Stimulated activated CD4-positive, alpha-beta T cell treated with anti-CD3 and anti-CD28 coated beads, Interleukin-1b, Interleukin-23, amount 100 ng/mL, for 4 hours (primary cell): ENCODE results near the gene EFTUD2.

ENCODE experiments used
- DNase-seq, 2 donors: peaks; one replicate each; pipeline ENCODE4 v3.0.0-alpha.2; 2020; ENCODE audit warnings: low read depth in 2 of 2

EFTUD2 gene

DNA sequence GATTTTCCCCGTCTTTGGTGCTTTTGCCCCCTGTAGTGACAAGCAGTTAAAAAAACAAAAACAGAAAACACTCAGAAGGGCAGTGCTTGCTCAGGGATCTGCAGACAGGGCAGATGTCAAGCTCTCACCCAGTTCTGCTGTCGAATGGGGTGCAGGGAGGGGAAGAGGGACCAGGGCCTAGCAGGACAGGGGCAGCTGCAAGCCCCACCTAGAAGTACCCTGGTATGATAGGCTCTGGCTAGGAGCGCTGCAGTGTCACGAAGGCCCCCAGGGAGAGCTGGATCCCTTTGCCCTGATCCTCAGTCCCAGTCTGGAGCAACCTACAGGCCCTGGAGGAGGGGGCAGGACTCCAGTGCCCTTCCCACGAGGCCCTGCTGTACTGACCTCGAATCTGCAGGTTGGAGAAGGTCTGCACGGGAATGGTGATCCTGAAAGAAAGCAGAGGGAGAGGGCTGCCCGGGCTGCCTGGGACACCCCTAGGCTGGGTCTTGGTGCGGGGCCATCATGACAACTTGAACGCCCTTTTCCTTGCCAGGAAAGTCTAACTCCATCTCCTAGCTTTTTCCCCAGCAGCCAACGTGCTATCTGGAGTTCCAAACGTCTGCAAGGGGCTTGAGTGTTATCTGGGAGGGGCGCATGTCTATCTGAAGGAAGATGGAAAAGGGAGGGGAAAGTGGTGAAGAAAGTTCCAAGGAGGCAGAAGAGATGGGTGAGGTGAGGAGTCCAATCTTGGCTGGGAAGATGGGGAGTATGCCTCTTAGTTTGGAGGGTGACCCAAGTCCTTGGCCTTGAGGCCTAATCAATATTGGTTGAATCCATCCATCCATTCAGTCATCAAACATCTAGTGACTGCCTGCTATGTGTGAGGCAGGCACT lies 11.2 kb upstream of the EFTUD2 start:
- no peak for DNase-seq

DNA sequence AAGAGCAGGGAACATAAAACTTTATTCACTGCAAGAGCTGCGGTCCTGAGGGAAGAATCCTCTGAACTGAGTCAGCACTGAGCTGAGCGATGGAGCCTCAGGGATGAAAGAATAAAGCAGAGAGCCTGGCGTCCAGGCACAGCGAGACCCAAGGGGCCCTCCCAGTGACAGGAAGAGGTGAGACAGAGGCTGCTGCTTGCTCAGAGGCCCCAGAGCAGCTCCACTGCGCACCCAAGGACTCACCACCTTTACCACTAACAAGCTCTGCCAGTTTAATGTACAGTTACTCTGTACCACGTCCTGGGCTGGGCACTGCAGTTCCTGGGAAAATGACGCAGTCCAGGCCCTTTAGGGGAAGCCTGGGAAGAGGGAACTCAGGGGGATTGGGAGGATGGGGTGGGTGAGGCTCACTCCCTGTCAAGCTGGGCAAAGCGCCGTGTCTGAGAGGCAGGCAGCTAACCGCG lies 10.5 kb upstream of the EFTUD2 start:
- no peak for DNase-seq

DNA sequence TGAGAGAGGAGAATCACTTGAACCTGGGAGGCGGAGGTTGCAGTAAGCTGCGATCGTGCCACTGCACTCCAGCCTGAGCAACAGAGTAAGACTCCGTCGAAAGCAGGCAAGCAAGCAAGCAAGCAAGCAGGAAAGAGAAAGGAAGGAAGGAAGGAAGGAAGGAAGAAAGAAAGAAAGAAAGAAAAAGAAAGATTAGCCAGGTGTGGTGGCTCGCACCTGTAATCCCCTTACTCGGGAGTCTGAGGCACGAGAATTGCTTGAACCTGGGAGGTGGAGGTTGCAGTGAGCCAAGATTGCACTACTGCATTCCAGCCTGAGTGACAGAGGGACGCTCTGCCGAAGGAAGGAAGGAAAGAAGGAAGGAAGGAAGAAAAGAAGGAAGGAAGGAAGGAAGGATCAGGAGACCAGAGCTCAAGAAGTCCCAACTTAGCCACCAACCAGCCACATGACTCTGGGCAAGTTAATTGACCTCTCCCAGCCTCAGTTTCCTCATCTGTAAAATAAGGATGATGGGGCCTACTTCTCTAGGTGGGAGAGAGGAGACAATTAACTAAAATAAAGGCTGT lies 9.6 kb upstream of the EFTUD2 start:
- no peak for DNase-seq

DNA sequence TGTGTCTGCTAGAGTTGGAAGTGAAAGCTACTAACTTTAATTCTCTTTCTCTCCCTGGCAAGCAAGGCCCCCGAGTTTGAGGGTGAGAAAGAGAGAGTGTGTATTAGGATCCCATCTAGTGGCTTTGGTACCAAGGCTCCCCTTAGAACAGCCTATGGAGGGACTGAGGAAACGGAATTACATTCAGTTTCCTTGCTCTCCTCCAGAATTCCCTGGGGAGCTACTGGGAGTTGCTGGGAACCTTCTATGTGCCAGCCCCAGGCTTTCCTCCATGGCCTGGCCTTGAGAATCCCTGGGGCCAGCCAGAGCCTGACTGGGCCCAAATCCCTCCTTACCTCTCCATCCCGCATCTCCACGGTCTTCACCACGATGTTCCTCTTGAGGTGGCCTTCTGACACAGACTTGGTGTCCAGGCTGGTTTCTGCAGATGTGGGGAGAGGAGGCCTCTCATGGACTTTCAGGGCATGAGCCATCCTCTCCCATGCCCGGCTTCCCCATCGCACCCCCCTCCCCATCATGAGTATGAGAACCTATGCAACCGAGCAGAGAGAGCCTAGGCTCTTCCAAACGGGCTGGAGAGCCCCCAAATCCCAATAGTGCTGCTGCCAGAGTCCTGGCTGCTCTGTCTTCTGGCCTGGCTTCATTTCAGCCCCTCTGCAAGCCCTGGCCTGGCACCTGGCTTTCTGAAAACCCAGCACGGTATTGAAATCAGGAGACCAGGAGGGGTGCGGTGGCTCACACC lies 8.7 kb upstream of the EFTUD2 start:
- no peak for DNase-seq

DNA sequence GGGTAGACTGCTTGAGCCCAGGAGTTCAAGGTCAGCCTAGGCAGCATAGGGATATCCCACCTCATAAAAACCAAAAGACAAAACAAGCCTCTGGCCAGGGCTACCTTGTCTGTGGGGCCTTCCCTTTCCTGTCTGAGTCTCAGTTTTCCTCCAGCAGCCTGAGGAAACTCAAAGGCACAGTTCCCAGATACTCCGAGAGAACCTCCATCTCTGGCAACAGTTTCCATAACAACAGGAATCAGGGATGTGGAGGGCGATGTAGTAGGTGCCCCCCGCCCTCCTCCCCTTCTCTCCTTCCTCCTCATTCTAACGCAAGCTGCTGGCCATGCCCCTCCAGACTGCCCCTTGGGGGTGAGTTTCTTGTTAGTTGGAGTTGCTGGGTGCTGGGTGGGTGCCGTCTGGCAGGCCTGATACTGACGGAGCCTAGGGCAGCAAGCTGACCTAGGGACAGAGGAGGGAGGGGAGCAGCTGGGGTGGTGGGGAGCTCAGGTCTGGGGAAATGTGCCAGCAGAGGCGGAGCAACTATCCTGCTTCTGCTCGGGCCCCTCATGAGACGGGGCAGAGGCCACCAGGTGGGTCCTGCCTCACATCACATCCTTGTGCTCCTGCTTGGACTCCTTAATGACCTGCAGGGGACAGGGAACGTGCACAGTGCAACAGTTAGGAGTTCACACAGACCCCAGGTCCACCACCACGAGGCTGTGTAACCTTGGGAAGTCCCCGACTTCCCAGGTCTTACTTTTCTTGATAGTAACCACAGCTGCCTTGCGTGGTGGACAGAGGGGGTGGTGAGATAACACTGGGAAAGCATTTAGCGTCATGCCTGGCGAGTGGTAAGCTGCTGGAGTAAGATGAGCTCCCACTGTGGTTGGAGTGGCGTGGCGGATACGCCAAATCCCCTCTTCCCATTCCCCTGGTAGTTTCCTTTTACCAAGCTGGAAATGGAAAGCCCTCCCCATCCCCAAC lies 7.8 kb upstream of the EFTUD2 start:
- no peak for DNase-seq

DNA sequence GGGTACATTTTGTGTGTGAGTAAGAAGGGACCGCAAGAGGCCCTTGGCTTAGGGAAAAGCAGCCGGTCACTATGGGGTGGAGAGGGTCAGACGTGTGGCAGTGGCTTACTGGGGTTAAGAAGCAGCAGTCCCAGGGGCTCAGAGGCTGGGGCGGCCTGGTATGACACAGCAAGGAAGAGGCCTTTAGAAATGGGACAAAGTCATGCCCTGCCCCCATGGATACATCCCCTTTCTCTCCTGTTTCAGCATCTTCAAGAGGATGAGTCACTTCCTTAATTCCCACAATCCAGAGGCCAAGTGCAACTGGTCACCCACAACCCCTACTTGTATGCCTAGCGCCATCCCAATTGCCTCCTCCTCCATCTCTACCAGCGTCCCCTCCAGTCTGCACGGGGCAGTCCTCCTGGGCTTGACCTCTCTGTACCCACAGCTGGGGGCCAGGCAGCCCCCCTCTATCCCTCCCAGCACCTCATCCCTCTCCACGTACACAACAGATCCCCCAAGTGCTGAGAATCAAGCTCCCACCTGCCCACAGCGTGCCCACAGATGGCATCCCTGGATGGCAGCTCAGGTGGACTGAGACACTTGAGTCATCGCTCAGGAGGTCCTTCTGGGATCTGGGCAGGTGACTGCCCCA lies 6.9 kb upstream of the EFTUD2 start:
- no peak for DNase-seq

DNA sequence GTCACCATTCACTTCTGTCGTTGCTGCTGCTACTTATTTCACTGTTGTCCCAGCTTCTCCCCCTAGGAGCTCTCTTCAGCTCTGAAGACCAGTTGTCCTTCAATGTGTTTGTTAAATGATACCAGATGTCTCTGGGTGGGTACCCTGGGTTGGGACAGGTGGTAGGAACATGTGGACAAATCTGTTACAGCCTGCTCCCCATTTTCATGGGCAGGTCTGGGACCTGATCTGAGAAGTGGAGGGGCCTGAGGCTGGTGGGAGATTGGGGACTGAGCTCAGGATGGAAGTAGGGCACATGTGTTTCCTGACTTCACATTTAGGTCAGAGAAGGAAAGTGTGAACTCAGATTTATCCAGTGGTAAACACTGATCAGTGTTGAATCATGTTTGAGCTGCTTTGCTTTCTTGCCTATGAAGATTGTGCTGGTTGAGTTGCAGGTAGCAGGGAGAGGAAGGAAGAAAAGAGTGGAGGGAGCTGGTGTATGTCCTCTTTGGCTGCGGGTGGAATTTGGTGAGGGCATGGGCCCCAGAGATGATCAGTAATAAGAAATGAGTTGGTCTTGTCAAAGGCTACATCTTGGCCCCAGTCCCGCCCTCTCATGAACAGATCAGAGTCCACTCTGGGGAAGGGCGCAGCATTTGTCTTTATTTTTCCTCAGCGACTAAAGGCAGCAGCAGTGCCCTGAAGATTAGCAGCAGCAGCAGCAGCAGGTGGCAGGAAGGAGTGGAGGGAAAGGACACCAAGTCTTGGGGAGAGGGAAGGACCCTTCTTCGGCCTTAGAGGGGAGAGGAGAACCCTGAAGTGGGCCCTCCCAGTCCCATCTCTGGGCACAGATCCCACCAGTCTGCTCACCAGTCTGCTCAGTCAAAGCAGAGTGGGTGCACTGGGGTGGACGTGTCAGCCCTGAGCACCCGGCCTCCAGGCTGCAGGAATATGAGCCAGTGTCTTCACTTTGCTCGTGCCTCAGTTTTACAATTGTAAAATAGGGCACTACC lies 6.1 kb upstream of the EFTUD2 start:
- no peak for DNase-seq

DNA sequence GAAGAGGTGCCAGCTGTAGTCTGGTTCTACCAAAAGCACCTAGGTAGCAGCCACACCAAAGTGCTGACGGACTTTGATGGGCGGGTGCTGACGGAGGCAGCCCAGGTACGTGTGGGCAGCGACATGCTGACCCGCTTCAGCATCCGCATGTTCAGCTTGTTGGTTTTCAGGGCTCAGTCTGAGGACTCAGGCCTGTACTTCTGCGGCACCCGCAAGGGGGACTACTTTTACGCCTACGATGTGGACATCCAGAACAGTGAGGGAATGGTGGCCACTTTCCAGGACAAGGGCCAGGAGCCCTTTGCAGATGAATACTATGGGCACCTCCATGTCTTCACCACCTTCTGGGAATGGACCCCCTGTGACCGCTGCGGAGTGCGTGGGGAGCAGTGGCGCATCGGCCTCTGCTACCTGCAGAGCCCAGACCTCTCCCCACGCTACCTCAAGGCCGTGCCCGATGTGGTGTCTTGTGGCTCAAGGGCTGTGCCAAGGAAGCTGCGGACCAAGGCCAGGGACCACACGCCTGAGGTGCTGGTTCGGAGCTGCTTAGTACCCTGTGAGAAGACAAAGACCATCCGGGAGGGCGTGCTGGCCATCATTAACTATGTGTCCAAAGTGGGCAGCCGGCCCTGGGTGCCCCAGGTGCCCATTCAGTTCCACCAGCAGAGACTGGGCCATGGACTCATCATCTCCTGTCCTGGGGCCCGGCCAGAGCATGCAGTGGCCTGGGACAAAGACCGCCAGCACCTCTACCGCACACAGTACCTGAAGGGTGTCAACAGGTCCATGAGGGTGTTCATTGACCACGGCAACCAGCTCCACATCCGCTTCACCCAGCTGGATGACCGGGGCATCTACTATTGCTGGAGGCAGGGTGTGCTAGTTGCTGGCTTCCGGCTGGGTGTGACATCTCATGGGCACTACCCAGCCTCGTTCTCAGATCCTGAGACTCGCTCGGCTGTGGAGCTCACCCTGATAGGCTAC lies 5.0 kb upstream of the EFTUD2 start:
- no peak for DNase-seq

DNA sequence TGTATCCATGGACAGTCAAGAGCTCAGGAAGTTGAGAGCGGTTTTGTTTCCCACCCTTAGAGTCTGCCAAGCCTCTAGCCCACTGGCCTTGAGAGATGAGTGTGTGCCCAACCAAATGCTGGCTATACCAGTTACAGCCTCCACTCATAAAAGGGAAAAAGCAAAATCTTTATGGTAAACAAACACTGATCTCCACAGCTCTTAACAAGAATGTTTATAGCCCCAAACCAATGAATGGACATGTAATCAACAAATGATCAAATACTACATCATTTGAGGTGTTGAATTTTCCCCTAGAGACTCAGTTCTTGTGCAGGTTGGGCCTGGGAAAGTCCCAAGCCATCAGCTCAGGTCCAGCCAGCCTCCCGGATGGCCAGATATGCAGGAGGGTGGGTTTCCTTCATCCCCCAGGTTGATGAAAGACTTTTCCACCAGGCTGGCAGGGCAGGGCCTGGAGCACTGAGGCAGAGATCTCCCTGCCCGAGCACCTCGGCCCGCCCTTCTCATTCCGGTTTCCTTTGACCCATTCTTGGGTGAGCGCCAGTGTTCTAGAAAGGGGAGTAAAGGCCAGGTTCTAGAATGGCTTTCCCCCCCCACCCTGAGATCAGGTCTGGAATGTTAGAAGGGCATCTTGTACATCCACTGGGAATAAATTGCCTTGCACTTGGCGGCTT lies 3.9 kb upstream of the EFTUD2 start:
- no peak for DNase-seq

DNA sequence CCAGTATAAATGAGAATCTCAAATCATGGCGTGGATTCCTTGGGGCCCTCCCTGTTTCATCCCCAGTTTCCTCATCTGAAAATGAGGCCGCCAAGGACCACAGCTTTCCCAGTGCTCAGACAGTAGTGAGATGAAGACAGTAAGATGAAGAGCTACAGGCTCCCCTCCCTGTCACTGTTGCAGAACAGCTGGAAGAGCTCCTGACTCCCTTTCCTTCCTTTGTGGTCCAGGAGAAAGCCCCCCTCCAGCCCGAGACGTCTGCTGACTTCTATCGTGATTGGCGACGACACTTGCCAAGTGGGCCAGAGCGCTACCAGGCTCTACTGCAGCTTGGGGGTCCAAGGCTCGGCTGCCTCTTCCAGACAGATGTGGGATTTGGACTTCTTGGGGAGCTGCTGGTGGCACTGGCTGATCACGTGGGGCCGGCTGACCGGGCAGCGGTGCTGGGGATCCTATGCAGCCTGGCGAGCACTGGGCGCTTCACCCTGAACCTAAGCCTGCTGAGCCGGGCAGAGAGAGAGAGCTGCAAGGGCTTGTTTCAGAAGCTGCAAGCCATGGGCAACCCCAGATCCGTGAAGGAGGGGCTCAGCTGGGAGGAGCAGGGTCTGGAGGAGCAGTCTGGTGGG lies 3.0 kb upstream of the EFTUD2 start:
- no peak for DNase-seq

DNA sequence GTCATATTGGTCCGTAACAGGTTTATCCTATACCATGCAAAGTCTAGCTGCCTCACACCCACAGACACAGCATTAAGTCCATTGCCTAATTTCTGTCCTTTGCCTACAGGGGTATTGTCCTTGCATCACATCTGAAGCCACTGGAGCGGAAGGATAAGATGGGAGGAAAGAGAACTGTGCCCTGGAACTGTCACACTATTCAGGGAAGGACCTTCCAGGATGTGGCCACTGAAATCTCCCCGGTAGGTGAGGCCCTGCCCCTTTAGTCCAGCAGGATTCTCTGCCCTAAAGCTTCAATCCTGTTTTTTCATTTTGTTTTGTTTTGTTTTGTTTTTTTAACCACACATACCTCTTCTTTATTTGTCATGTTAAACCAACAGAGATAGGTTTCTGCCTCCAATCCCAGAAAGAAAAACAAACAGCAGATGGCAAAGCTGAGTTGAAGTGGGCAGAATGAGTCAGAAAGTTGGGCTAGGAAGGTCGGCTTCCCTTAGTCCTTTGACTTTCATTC lies 2.2 kb upstream of the EFTUD2 start:
- DNase-seq: no peak

DNA sequence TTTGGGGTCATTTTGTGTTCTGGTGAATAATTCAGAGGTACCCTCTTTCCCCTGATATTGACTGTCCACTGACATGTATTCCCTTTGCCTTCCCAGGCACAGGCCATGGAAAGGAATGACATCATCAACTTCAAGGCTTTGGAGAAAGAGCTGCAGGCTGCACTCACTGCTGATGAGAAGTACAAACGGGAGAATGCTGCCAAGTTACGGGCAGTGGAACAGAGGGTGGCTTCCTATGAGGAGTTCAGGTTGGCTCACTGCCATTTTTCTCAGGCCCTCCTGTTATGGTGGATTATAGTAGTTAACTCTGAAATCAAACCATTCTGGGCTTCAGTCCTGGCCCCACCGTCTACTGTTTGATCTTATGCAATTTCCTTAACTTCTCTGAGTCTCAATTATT lies 1.6 kb upstream of the EFTUD2 start:
- no peak for DNase-seq

DNA sequence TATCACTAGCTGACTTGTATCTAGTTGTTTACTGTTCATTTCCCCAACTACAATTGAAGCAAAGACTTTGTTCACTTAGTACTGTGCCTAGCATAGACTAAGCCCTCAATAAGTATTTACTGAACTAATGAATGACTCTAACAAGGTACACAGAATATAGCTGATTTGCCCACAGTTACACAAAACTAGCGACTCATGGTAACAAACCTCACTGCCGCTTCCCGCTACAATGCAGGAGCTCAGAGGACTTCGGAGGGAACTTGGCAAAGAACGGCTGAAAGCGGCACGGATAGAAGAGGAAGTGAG lies 524 bp downstream of the EFTUD2 start:
- no peak for DNase-seq

DNA sequence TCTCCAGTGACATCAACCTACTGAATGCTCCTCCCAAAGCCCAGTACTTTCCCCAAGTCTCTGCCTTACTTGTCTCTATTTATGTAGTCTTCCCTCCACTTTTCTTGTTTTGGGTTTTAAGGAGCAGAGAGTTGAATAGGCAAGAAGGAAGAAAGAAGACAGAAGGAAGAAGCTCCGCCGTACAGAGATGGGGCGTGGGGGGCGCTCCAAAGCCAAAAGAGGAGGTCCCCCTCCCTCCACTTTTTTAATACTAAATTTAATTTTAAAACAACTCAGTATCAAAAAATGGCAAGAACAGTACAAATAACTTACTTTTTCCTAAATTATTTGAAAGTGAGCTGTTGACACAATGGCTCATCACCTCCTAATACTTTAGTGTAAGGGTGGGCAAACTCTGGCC lies 4.6 kb downstream of the EFTUD2 start:
- DNase-seq: no peak

DNA sequence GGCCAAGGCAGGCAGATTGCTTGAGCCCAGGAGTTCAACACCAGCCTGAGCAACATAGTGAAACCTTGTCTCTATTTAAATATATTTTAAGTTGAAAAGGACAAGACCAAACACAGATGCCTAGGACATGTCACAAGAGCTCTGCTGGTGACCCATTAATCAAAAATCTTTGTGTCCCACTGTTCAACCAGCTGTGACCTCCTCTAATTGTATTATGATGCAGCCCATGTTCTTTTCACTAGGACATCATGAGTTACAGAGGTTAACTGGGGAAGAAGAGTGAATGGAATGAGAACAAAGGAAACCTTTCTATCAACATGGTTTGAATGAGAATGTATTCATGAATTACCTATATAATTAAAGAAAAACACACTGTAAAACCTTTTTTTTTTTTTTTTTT lies 7.0 kb downstream of the EFTUD2 start:
- no peak for DNase-seq

DNA sequence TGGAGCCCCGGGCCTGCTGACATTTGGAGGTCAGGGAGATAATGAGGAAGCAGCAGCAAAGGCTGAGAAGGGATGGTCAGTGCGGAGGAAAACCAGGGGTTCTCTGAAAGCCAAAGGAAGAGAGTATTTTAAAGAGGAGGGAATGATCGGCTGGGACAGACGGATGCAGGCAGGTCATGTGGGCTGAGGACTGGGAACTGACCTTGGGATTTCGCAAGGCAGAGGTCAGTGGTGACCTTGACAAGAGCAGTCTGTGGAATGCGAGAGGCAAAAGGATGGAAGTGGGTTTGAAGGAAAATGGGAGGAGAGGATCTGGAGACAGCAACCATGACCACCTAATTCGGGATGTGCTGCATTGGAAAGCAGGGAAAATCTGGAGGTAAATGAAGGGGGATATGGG lies 10.2 kb downstream of the EFTUD2 start:
- no peak for DNase-seq
